K562 (cell line): Measurements from ENCODE around the gene LGI4. TPM values are rescaled to one million over a fixed set of nuclear protein-coding genes. Genes with fewer than 3 reads are reported as not detected.

Experiments used
- ARID2 ChIP-seq: fragments of 450-650 bp; IDR thresholded peaks from 2 replicates; pipeline ENCODE4 v1.6.1; 2017; ENCODE audit warnings: antibody characterized with exemption, mild to moderate bottlenecking
- ASH1L ChIP-seq: fragments of 450-650 bp; IDR thresholded peaks from 2 replicates; pipeline ENCODE4 v1.6.1; 2018; ENCODE audit warnings: borderline replicate concordance, mild to moderate bottlenecking, low read depth; ENCODE audit not compliant: partially characterized antibody
- LEF1 ChIP-seq: fragments of 450-650 bp; IDR thresholded peaks from 2 replicates; pipeline ENCODE4 v1.6.1; 2016; ENCODE audit warnings: mild to moderate bottlenecking
- MEF2A ChIP-seq: IDR thresholded peaks from 2 replicates; pipeline ENCODE4 v1.6.1; 2011; ENCODE audit warnings: low read depth, mild to moderate bottlenecking, low read length, moderate library complexity; ENCODE audit not compliant: control insufficient read depth
- MYNN ChIP-seq, 2 experiments: sonication (generic); formaldehyde crosslinking in 1 of 2; IDR thresholded peaks; 2 replicates each; pipeline versions ENCODE4 v1.5.0 to v1.6.1; 2016 to 2020; ENCODE audit warnings: antibody characterized with exemption in 1 of 2, missing genetic modification reagents in 1 of 2
- NONO ChIP-seq, 2 experiments: fragments of 200-400 bp in 1 of 2; fragments of 450-650 bp in 1 of 2; formaldehyde crosslinking in 1 of 2; IDR thresholded peaks; 2 replicates each; pipeline ENCODE4 v1.6.1; 2017; ENCODE audit warnings: low read depth in 2 of 2, mild to moderate bottlenecking in 2 of 2, moderate library complexity in 2 of 2, low read length in 1 of 2
- PHTF2 ChIP-seq: fragments of 250-450 bp; sonication (Bioruptor Pico); IDR thresholded peaks from 2 replicates; pipeline ENCODE4 v1.5.0; 2021; ENCODE audit warnings: mild to moderate bottlenecking
- PREB ChIP-seq: sonication (generic); formaldehyde crosslinking; IDR thresholded peaks from 2 replicates; pipeline ENCODE4 v1.8.1; 2023; ENCODE audit warnings: mild to moderate bottlenecking, missing genetic modification reagents
- RUNX1 ChIP-seq: sonication (generic); IDR thresholded peaks from 2 replicates; pipeline ENCODE4 v1.6.1; 2016; ENCODE audit warnings: antibody characterized with exemption, low read depth
- SFPQ ChIP-seq: fragments of 200-400 bp; formaldehyde crosslinking; IDR thresholded peaks from 2 replicates; pipeline ENCODE4 v1.6.1; 2017; ENCODE audit warnings: mild to moderate bottlenecking, low read depth, low read length, moderate library complexity
- SPI1 ChIP-seq: IDR thresholded peaks from 2 replicates; pipeline ENCODE4 v1.6.1; 2011; ENCODE audit warnings: low read depth, low read length, control low read depth, borderline replicate concordance
- TARDBP ChIP-seq: fragments of 450-650 bp; IDR thresholded peaks from 2 replicates; pipeline ENCODE4 v1.6.1; 2016
- TFAP4 ChIP-seq: sonication (generic); formaldehyde crosslinking; IDR thresholded peaks from 2 replicates; pipeline ENCODE4 v1.8.0; 2022; ENCODE audit warnings: missing genetic modification reagents, mild to moderate bottlenecking, moderate library complexity, borderline replicate concordance
- U2AF2 ChIP-seq: fragments of 200-400 bp; formaldehyde crosslinking; optimal IDR thresholded peaks from 2 replicates; pipeline ENCODE3; 2017; ENCODE audit warnings: low read depth, mild to moderate bottlenecking, low read length
- ZFP30 ChIP-seq: fragments of 250-450 bp; sonication (Bioruptor Pico); IDR thresholded peaks from 2 replicates; pipeline ENCODE4 v1.8.0; 2022; ENCODE audit warnings: moderate library complexity, mild to moderate bottlenecking, inconsistent platforms, borderline replicate concordance
- ZKSCAN3 ChIP-seq: fragments of 250-450 bp; sonication (Bioruptor Pico); IDR thresholded peaks from 2 replicates; pipeline ENCODE4 v1.4.0; 2020
- ZNF277 ChIP-seq: fragments of 250-450 bp; sonication (Bioruptor Pico); IDR thresholded peaks from 2 replicates; pipeline ENCODE4 v1.8.0; 2022; ENCODE audit warnings: inconsistent platforms, mild to moderate bottlenecking, moderate library complexity, borderline replicate concordance
- ZNF347 ChIP-seq: fragments of 450-650 bp; formaldehyde crosslinking; IDR thresholded peaks from 2 replicates; pipeline ENCODE4 v1.4.0; 2020; ENCODE audit warnings: low read depth, mild to moderate bottlenecking, moderate library complexity
- ZNF518B ChIP-seq: fragments of 250-450 bp; sonication (Bioruptor Pico); IDR thresholded peaks from 2 replicates; pipeline ENCODE4 v1.5.0; 2021; ENCODE audit warnings: mild to moderate bottlenecking, moderate library complexity
- polyA plus RNA-seq, 8 experiments: library from polyadenylated mRNA; depleted of rRNA in 4 of 8; stranded (reverse) in 5 of 8; unstranded in 3 of 8; fragments of >200 nt; fragmentation: Nextera tagmentation in 2 of 8; fragmentation: Illumina TruSeq in 1 of 8; extraction: Ambion mirVana in 2 of 8; extraction: Trizol in 1 of 8; gene quantifications; 2 replicates each; pipeline versions ENCODE4 v1.2.1 to v1.2.3, GENCODE V29; 2011 to 2014; ENCODE audit warnings: inconsistent platforms in 1 of 8, missing spikeins in 1 of 8
- total RNA-seq, 7 experiments: library from RNA; depleted of rRNA in 6 of 7; stranded (reverse); fragments of >200 nt in 6 of 7; fragmentation: Illumina TruSeq in 2 of 7; extraction: Trizol in 2 of 7; gene quantifications; 2 replicates each; pipeline versions ENCODE4 v1.2.1 to v1.2.3, GENCODE V29; 2011 to 2021; ENCODE audit warnings: low replicate concordance in 1 of 7

LGI4 gene
- total and polyA plus RNA-seq, 9 of the 15 experiments (the other 6 are each of a cell fraction or from before 2014, with no cell fraction given): 0.14 to 0.30 (median 0.24) TPM; not detected in 4

GRCh38 chr19:35135389-35135909, 590 bp upstream of the LGI4 start (continued):
- TF ChIP-seq SPI1 (no peak), U2AF2 (no peak), MYNN (IDR thresholded peaks at IDR 0.05) (no peak), MYNN (CRISPR knock-in tag; IDR thresholded peaks at IDR 0.05) (no peak), ARID2 (peak; percentile 76), MEF2A (no peak), ZNF347 (no peak), SFPQ (no peak), PHTF2 (CRISPR knock-in tag) (no peak), ZNF518B (CRISPR knock-in tag) (no peak), PREB (no peak), ZFP30 (no peak), ZNF277 (no peak), NONO (IDR thresholded peaks at IDR 0.05; ENCODE audit: low read depth in 2 of 2, low read length in 1 of 2) (no peak), RUNX1 (no peak), TARDBP (no peak), ZKSCAN3 (CRISPR knock-in tag) (no peak), TFAP4 (CRISPR knock-in tag) (peak; percentile 85), LEF1 (0 out of 2 replicates have a peak, but pooled peaks have one; percentile 19), ASH1L (no peak)
